ENCODE measurements around the gene KCNG2. TPM values are rescaled to one million over a fixed set of nuclear protein-coding genes. Genes with fewer than 3 reads are reported as not detected.

Gene KCNG2
- total and polyA plus RNA-seq, 2 donors (not counting 1 experiment from before 2014, with no cell fraction given), result not detected

DNA sequence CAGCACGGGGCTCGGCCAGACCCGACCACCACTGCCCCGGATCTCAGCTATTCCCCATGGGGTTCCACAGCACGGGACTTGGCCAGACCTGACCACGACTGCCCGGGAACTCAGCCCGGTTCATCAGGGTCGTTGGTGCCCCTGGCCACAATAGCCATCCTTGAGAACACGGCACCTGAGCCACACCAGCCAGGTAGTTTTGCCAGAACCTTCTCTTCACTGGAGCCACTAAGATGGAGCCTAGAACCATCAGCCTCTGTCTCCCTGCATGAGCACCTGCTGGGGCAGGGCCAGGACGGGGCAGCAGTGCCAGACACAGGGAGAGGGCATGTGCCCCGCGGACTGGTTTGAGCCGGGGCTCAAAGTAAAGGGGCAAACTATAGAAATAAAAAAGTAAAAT lies 11.4 kb upstream of the KCNG2 start:
- intact Hi-C loops (cut with micrococcal nuclease), result no loop called here

DNA sequence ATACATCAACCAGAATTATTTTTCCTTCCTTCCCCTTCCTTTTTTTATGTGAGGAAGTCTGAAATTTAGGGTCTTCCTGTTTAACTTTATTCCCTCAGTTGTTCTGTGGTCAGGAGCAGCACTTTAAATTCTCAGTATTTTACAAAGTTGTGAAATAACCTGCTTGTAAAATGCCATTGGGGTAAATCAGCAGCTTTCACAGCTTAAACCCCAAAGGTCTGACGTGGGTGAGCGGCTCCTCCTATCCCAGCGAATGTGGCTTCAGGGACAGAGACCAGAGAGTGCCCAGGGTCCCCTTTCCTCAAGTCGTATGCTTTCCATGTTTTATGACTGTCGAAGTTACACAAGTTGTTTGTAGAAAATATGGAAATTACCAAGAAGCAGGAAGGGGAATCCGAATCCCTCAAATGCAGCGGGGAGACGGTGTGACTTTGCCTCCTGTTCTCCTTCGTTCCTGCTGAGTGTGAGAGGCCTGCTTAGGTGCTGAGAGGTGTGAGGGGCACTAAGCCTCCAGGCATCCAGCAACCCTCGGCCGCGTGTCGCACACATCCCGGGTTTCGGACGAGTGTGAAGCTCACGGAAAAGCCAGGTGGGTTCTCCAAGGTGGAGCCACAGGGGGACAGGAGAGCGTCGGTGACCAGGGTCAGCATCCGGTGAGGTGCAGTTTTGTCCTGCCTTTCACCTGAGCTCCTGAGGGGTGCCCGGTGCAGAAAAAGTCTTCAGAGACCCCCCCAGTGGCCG lies 10.8 kb upstream of the KCNG2 start:
- Histone ChIP-seq H3K4me3 (ENCODE audit: control extremely low read depth in 1 of 5, extremely low read depth in 1 of 5, insufficient read depth in 1 of 5, low read depth in 2 of 5, low read length in 4 of 5) (no peak overlapping the region), H3K4me2 (replicated peaks; ENCODE audit: low read depth, low read length, poor library complexity, severe bottlenecking) (no peak overlapping the region), H3K27me3 (replicated peaks in 1 of 4; ENCODE audit: control extremely low read depth in 1 of 4, control insufficient read depth in 3 of 4, insufficient read depth in 4 of 4, low read length in 3 of 4) (peaks cover 0 to 64% (median 26%) of the 10 kb centered on the region in 4 experiments), H3K27ac (ENCODE audit: low read length in 2 of 2) (no peak overlapping the region), H3K79me2 (ENCODE audit: control insufficient read depth, insufficient read depth, low read length) (no peaks in the 10 kb centered on the region), H3K9ac (ENCODE audit: low read length) (no peak overlapping the region), H3K4me1 (ENCODE audit: control insufficient read depth in 2 of 2, insufficient read depth in 2 of 2, low read length in 2 of 2) (peaks cover 14 to 26% of the 10 kb centered on the region in 2 donors), H2AFZ (ENCODE audit: insufficient read depth, low read depth, low read length, poor library complexity, severe bottlenecking) (no peak overlapping the region), H4K20me1 (ENCODE audit: control insufficient read depth, insufficient read depth, low read length, poor library complexity, severe bottlenecking) (no peaks in the 10 kb centered on the region), H3K9me3 (ENCODE audit: control extremely low read depth in 1 of 3, control insufficient read depth in 2 of 3, insufficient read depth in 1 of 3, low read length in 2 of 3) (peaks cover 0 to 27% (median 0%) of the 10 kb centered on the region in 3 donors), H3K36me3 (replicated peaks in 1 of 2; ENCODE audit: control extremely low read depth in 1 of 2, control insufficient read depth in 1 of 2, extremely low read depth in 1 of 2, insufficient read depth in 2 of 2, low read length in 1 of 2) (no peaks in the 10 kb centered on the region)
- ATAC-seq (ENCODE audit: low read depth) (no peak), DNase-seq (no peak)
- ChIA-PET POLR2A (no interaction called here), CTCF (no interaction called here)
- intact Hi-C loops (cut with micrococcal nuclease), result no loop called here
- WGBS (ENCODE audit: insufficient coverage), result 89% methylated on average over 21 of the region's 22 CpGs
- Mint-ChIP-seq H3K27ac (no peak overlapping the region), H3K27me3 (peaks cover 66% of the 10 kb centered on the region), H3K4me1 (peaks cover 20% of the 10 kb centered on the region), H3K4me3 (peak overlapping the region; percentile 37), H3K9me3 (ENCODE audit: insufficient read depth) (no peaks in the 10 kb centered on the region)
- TF ChIP-seq, protein P1, sequence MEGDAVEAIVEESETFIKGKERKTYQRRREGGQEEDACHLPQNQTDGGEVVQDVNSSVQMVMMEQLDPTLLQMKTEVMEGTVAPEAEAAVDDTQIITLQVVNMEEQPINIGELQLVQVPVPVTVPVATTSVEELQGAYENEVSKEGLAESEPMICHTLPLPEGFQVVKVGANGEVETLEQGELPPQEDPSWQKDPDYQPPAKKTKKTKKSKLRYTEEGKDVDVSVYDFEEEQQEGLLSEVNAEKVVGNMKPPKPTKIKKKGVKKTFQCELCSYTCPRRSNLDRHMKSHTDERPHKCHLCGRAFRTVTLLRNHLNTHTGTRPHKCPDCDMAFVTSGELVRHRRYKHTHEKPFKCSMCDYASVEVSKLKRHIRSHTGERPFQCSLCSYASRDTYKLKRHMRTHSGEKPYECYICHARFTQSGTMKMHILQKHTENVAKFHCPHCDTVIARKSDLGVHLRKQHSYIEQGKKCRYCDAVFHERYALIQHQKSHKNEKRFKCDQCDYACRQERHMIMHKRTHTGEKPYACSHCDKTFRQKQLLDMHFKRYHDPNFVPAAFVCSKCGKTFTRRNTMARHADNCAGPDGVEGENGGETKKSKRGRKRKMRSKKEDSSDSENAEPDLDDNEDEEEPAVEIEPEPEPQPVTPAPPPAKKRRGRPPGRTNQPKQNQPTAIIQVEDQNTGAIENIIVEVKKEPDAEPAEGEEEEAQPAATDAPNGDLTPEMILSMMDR (IDR thresholded peaks at IDR 0.05), result no peak
- TF ChIP-seq EZH2 (IDR thresholded peaks at IDR 0.05; ENCODE audit: borderline replicate concordance, insufficient read depth, low read depth, low read length, poor library complexity, severe bottlenecking), result no peak

More for the DNA sequence above, 11.4 kb upstream of the KCNG2 start:
- no peak for ATAC-seq (ENCODE audit: low read depth)
- no peak overlapping the region for H3K4me2 ChIP-seq (replicated peaks; ENCODE audit: low read depth, low read length, poor library complexity, severe bottlenecking)
- H4K20me1 ChIP-seq (ENCODE audit: control insufficient read depth, insufficient read depth, low read length, poor library complexity, severe bottlenecking), result no peaks in the 10 kb centered on the region
- ChIA-PET CTCF (no interaction called here), POLR2A (no interaction called here)
- TF ChIP-seq, protein P1 (IDR thresholded peaks at IDR 0.05), result no peak
- TF ChIP-seq EZH2 (IDR thresholded peaks at IDR 0.05; ENCODE audit: borderline replicate concordance, insufficient read depth, low read depth, low read length, poor library complexity, severe bottlenecking), result no peak
- DNase-seq, result no peak
- no peaks in the 10 kb centered on the region for H3K36me3 ChIP-seq (replicated peaks in 1 of 2; ENCODE audit: control extremely low read depth in 1 of 2, control insufficient read depth in 1 of 2, extremely low read depth in 1 of 2, insufficient read depth in 2 of 2, low read length in 1 of 2)
- H3K27me3 ChIP-seq (replicated peaks in 1 of 4; ENCODE audit: control extremely low read depth in 1 of 4, control insufficient read depth in 3 of 4, insufficient read depth in 4 of 4, low read length in 3 of 4), result peaks cover 0 to 62% (median 23%) of the 10 kb centered on the region in 4 experiments
- Mint-ChIP-seq H3K4me3 (no peak overlapping the region), H3K27ac (no peak overlapping the region), H3K27me3 (peaks cover 60% of the 10 kb centered on the region), H3K4me1 (peaks cover 13% of the 10 kb centered on the region), H3K9me3 (ENCODE audit: insufficient read depth) (no peaks in the 10 kb centered on the region)
- no peak overlapping the region for H3K4me3 ChIP-seq (ENCODE audit: control extremely low read depth in 1 of 5, extremely low read depth in 1 of 5, insufficient read depth in 1 of 5, low read depth in 2 of 5, low read length in 4 of 5)
- H3K9me3 ChIP-seq (ENCODE audit: control extremely low read depth in 1 of 3, control insufficient read depth in 2 of 3, insufficient read depth in 1 of 3, low read length in 2 of 3), result peaks cover 0 to 26% (median 0%) of the 10 kb centered on the region in 3 donors
- H2AFZ ChIP-seq (ENCODE audit: insufficient read depth, low read depth, low read length, poor library complexity, severe bottlenecking), result no peak overlapping the region
- peaks cover 7 to 20% of the 10 kb centered on the region in 2 donors for H3K4me1 ChIP-seq (ENCODE audit: control insufficient read depth in 2 of 2, insufficient read depth in 2 of 2, low read length in 2 of 2)
- H3K9ac ChIP-seq (ENCODE audit: low read length), result no peak overlapping the region
- H3K27ac ChIP-seq (ENCODE audit: low read length in 2 of 2), result no peak overlapping the region
- 92% methylated on average over 9 of the region's 14 CpGs for WGBS (ENCODE audit: insufficient coverage)
- no peaks in the 10 kb centered on the region for H3K79me2 ChIP-seq (ENCODE audit: control insufficient read depth, insufficient read depth, low read length)
